Nephron progenitor cell (in vitro differentiated cells): Measurements from ENCODE around the gene ZNF692.

ENCODE experiments used
- DNase-seq: peaks from one replicate; pipeline ENCODE4 v3.0.0; 2021
- H3K27ac Mint-ChIP-seq: 2 replicates; pipeline ENCODE4 v1.8.0; 2021; ENCODE audit warnings: mild to moderate bottlenecking, moderate library complexity, mixed read lengths
- H3K27me3 Mint-ChIP-seq: 2 replicates; pipeline ENCODE4 v1.8.0; 2021; ENCODE audit warnings: mild to moderate bottlenecking, low read depth, mixed read lengths; ENCODE audit not compliant: poor library complexity
- H3K36me3 Mint-ChIP-seq: 2 replicates; pipeline ENCODE4 v1.8.0; 2021; ENCODE audit warnings: low read depth, mixed read lengths
- H3K4me1 Mint-ChIP-seq: 2 replicates; pipeline ENCODE4 v1.8.0; 2021; ENCODE audit warnings: mixed read lengths
- H3K4me3 Mint-ChIP-seq: 2 replicates; pipeline ENCODE4 v1.8.0; 2021; ENCODE audit warnings: mild to moderate bottlenecking, moderate library complexity, mixed read lengths
- H3K9me3 Mint-ChIP-seq: 2 replicates; pipeline ENCODE4 v1.8.0; 2021; ENCODE audit warnings: mild to moderate bottlenecking, moderate library complexity, mixed read lengths
- CTCF ChIP-seq: fragments of 200-600 bp; sonication (generic); IDR thresholded peaks from 2 replicates; pipeline ENCODE4 v1.5.0; 2021; ENCODE audit warnings: antibody characterized with exemption

Gene ZNF692

GRCh38 chr1:248802454-248802853, 56.4 kb downstream of the ZNF692 start:
- TF ChIP-seq CTCF, result no peak
- no peak overlapping the region for H3K4me3 Mint-ChIP-seq
- H3K27me3 Mint-ChIP-seq, result peaks cover 18% of the 10 kb centered on the region
- H3K27ac Mint-ChIP-seq, result no peak overlapping the region
- H3K9me3 Mint-ChIP-seq, result peaks cover 45% of the 10 kb centered on the region
- peaks cover 4% of the 10 kb centered on the region for H3K4me1 Mint-ChIP-seq
- DNase-seq, result no peak
- no peaks in the 10 kb centered on the region for H3K36me3 Mint-ChIP-seq

- H3K27me3 Mint-ChIP-seq, result peaks cover 10% of the 10 kb centered on the region
- H3K4me1 Mint-ChIP-seq, result no peaks in the 10 kb centered on the region
These were observed 58.4 kb downstream of the ZNF692 start for GRCh38 chr1:248800459-248800858.

More at GRCh38 chr1:248800459-248800858, 58.4 kb downstream of the ZNF692 start:
- Mint-ChIP-seq H3K9me3 (peaks cover 57% of the 10 kb centered on the region), H3K4me3 (no peak overlapping the region), H3K27ac (no peak overlapping the region), H3K36me3 (no peaks in the 10 kb centered on the region)
- no peak for TF ChIP-seq CTCF
- no peak for DNase-seq
